NCI-H2227 treated with DMSO at 0.1 percent for 48 hours (cell line): Measurements from ENCODE around the gene PCGF3.
"Not testable (repeated sequence)": the region's sequence is repeated elsewhere in the genome, so short reads cannot be mapped to it uniquely, and the experiment has no call there.

ENCODE experiments used
- DNase-seq: peaks from one replicate; lab custom pipeline; 2025; lab: John Stamatoyannopoulos, UW

The PCGF3 gene

GRCh38 chr4:704198-704891 lies 1.3 kb upstream of the PCGF3 start:
- no peak for DNase-seq

GRCh38 chr4:704971-705277 lies 708 bp upstream of the PCGF3 start:
- DNase-seq, result no peak

GRCh38 chr4:706083-706633 lies 526 bp downstream of the PCGF3 start:
- DNase-seq, result not testable (repeated sequence)

GRCh38 chr4:706834-707598 lies 1.4 kb downstream of the PCGF3 start:
- DNase-seq, result no peak

GRCh38 chr4:707929-708630 lies 2.4 kb downstream of the PCGF3 start:
- DNase-seq, result no peak

GRCh38 chr4:708631-708933 lies 3.0 kb downstream of the PCGF3 start:
- DNase-seq, result no peak

- no peak for DNase-seq
These were observed 3.7 kb downstream of the PCGF3 start for GRCh38 chr4:709348-709747.

GRCh38 chr4:710116-710515 lies 4.5 kb downstream of the PCGF3 start:
- DNase-seq, result no peak

- no peak for DNase-seq
These were observed 5.3 kb downstream of the PCGF3 start for GRCh38 chr4:710916-711315.

- no peak for DNase-seq
These were observed 6.5 kb downstream of the PCGF3 start for GRCh38 chr4:712093-712492.

GRCh38 chr4:712916-713632 lies 7.4 kb downstream of the PCGF3 start:
- DNase-seq, result no peak

GRCh38 chr4:714087-714486 lies 8.5 kb downstream of the PCGF3 start:
- no peak for DNase-seq

- DNase-seq, result no peak
These were observed 12.1 kb downstream of the PCGF3 start for GRCh38 chr4:717601-718320.

- DNase-seq, result no peak
These were observed 12.8 kb downstream of the PCGF3 start for GRCh38 chr4:718460-718859.

- DNase-seq, result no peak
These were observed 14.7 kb downstream of the PCGF3 start for GRCh38 chr4:720111-720860.

GRCh38 chr4:721261-722168 lies 15.9 kb downstream of the PCGF3 start:
- DNase-seq, result no peak

- no peak for DNase-seq
These were observed 16.6 kb downstream of the PCGF3 start for GRCh38 chr4:722169-722725.

GRCh38 chr4:722851-723360 lies 17.3 kb downstream of the PCGF3 start:
- DNase-seq, result no peak

GRCh38 chr4:723751-724530 lies 18.3 kb downstream of the PCGF3 start:
- DNase-seq, result no peak
